ENCODE measurements around the gene GDF7. TPM values are rescaled to one million over a fixed set of nuclear protein-coding genes. Genes with fewer than 3 reads are reported as not detected.

The GDF7 gene
- total RNA-seq, 1 experiment from 2014 or later, result 0.04 TPM

GRCh38 chr2:20635675-20636584 lies 31.0 kb upstream of the GDF7 start:
- Mint-ChIP-seq H3K4me1 (peaks cover 27 to 31% of the 10 kb centered on the region in 2 experiments), H3K27me3 (ENCODE audit: low read depth) (no peaks in the 10 kb centered on the region), H3K27ac (peak overlapping the region in 2 of 3 experiments; percentile 44 to 93; a peak in 3 of 7 replicates), H3K9me3 (no peaks in the 10 kb centered on the region), H3K36me3 (ENCODE audit: insufficient read depth in 1 of 3, low read depth in 3 of 3) (peaks cover 0 to 4% (median 2%) of the 10 kb centered on the region in 3 experiments; a peak in 3 of 7 replicates), H3K4me3 (no peak overlapping the region)
- Histone ChIP-seq H3K18ac (ENCODE audit: insufficient read length, low read depth, low read length) (peak overlapping the region; percentile 72), H3K4me1 (ENCODE audit: insufficient read depth, low read length) (no peaks in the 10 kb centered on the region; the same call in 1 of the 2 replicates), H3T11ph (ENCODE audit: low read length) (no peak overlapping the region), H3K56ac (ENCODE audit: insufficient read length, low read depth, low read length) (no peak overlapping the region), H2BK120ac (ENCODE audit: low read depth, low read length, poor library complexity, severe bottlenecking) (no peak overlapping the region), H3K9me3 (ENCODE audit: control insufficient read depth, low read depth, low read length) (no peaks in the 10 kb centered on the region), H3K79me2 (ENCODE audit: insufficient read depth, low read length) (no peaks in the 10 kb centered on the region), H4K20me1 (ENCODE audit: control insufficient read depth, insufficient read depth, insufficient read length) (no peaks in the 10 kb centered on the region), H4K5ac (ENCODE audit: insufficient read length, low read depth, low read length) (no peak overlapping the region), H2AFZ (ENCODE audit: low read length) (no peak overlapping the region), H3K4ac (ENCODE audit: low read depth, low read length) (no peak overlapping the region), H3K23ac (ENCODE audit: insufficient read length, low read depth, low read length) (no peak overlapping the region), H2BK5ac (ENCODE audit: insufficient read length, low read length) (no peak overlapping the region), H3K14ac (ENCODE audit: insufficient read depth, low read length) (peak overlapping the region; percentile 69), H2BK20ac (ENCODE audit: low read depth, low read length, poor library complexity, severe bottlenecking) (no peak overlapping the region), H3K23me2 (ENCODE audit: insufficient read length, low read depth, low read length, poor library complexity, severe bottlenecking) (no peaks in the 10 kb centered on the region), H3K27me3 (ENCODE audit: insufficient read depth, low read length) (no peaks in the 10 kb centered on the region), H4K8ac (replicated peaks; ENCODE audit: insufficient read length, low read depth, low read length) (no peak overlapping the region), H3K9ac (ENCODE audit: extremely low read depth, insufficient read length, low read length) (no peak overlapping the region), H3K79me1 (ENCODE audit: insufficient read depth, low read depth, low read length, poor library complexity, severe bottlenecking) (no peaks in the 10 kb centered on the region), H2BK15ac (ENCODE audit: low read depth, low read length) (no peak overlapping the region), H3K27ac (ENCODE audit: insufficient read length, low read depth, low read length) (no peak overlapping the region), H2BK12ac (ENCODE audit: insufficient read length, low read depth, low read length) (no peak overlapping the region), H2AK5ac (ENCODE audit: insufficient read length, low read length) (no peak overlapping the region), H3K4me2 (ENCODE audit: insufficient read depth, insufficient read length, low read length) (no peak overlapping the region), H4K91ac (ENCODE audit: insufficient read length, low read depth, low read length) (no peak overlapping the region)
- peak; percentile 98 for TF ChIP-seq CTCF (conservative IDR thresholded peaks at IDR 0.05)
- whole genome bisulfite sequencing (ENCODE audit: extremely low coverage, insufficient read length, low lambda C conversion rate), result no CpG with 5 or more reads among the region's 32 CpGs
- DNase-seq, result peak; percentile 93

Data from H9 (cell line).